ENCODE data around the gene SMPD3. TPM values are rescaled to one million over a fixed set of nuclear protein-coding genes. Genes with fewer than 3 reads are reported as not detected.
A peak's percentile ranks its signal among the peaks of the same experiment; 100 is the strongest.

The SMPD3 gene
- total and polyA plus RNA-seq, 2 of the 8 experiments (the other 6 are each of a cell fraction or from before 2014, with no cell fraction given) = 0.39 to 1.3 TPM

DNA sequence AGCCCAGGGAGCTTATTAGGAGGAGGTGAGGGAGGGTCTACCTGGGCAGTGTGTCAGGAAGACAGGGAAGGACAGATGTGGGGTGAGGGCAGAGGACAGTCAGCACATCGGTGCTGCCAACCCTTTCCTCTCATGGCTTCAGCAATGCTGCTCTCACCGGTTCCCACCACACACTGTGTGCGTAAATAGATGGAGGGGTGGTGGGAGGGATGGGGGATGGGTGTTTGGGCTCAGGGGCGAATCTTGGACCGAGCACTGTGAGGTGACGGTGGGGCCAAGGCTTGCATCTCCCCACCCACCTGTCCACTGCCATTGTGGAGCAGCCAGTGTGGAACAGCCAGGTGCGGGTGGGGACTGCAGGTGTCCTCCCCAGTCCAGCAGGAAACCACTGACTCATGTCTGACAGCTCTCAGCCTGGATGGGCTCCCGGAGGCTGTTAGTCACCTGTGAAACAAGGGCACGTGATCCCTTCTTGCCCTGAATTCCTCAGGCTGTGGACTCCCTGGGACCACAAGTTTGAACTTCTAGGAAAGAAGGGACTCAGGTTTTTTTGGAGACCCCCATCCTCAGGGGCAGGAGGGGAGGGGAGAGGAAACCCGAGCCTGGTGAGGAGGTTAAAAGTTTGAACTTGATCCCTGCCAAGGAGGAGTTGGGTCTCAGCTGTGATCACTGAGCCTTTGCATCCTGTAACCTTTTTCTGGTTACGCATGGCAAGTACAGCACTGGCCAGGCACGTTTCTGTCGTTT, 42.7 kb upstream of the SMPD3 start:
- H4K91ac ChIP-seq (replicated peaks; ENCODE audit: insufficient read length, low read length) = no peak overlapping the region
- H3K4me2 ChIP-seq (ENCODE audit: insufficient read depth in 1 of 2, low read depth in 2 of 2, low read length in 2 of 2) = peak overlapping the region in 1 of 2 experiments; percentile 48; a peak in 1 of 4 replicates
- WGBS, 2 experiments (ENCODE audit: extremely low coverage in 1 of 2, insufficient coverage in 1 of 2, insufficient read length in 1 of 2, insufficient replicate concordance in 2 of 2, low coverage in 1 of 2, low lambda C conversion rate in 2 of 2, missing lambda C conversion rate in 1 of 2) = 75% methylated on average over 13 of the region's 13 CpGs; no CpG with 5 or more reads in 1 of the 2 experiments
- no peak overlapping the region for H3K14ac ChIP-seq (ENCODE audit: insufficient read length)
- H3K4ac ChIP-seq (replicated peaks; ENCODE audit: insufficient read length, low read depth, low read length) = no peak overlapping the region
- H3K79me1 ChIP-seq (ENCODE audit: low read depth, low read length) = no peaks in the 10 kb centered on the region
- no peak overlapping the region for H3K56ac ChIP-seq (replicated peaks; ENCODE audit: insufficient read length, low read depth, low read length)
- peak overlapping the region; percentile 51; the same call in 1 of the 2 replicates for H2BK20ac ChIP-seq (ENCODE audit: low read length)
- TF ChIP-seq ASH2L (IDR thresholded peaks at IDR 0.05; ENCODE audit: low read length) = peak; percentile 26
- 0 out of 2 replicates have a peak, but pooled peaks have one; percentile 7 for TF ChIP-seq MAX (IDR thresholded peaks at IDR 0.05)
- TF ChIP-seq JUN (IDR thresholded peaks at IDR 0.05; ENCODE audit: low read depth, low read length) = no peak
- TF ChIP-seq, protein P1, sequence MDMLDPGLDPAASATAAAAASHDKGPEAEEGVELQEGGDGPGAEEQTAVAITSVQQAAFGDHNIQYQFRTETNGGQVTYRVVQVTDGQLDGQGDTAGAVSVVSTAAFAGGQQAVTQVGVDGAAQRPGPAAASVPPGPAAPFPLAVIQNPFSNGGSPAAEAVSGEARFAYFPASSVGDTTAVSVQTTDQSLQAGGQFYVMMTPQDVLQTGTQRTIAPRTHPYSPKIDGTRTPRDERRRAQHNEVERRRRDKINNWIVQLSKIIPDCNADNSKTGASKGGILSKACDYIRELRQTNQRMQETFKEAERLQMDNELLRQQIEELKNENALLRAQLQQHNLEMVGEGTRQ (IDR thresholded peaks at IDR 0.05; ENCODE audit: low read length) = peak; percentile 43; the same call in 1 of the 2 replicates
- H3K18ac ChIP-seq (ENCODE audit: extremely low read depth, low read length) = no peak overlapping the region
- H3K27me3 ChIP-seq (replicated peaks in 1 of 4; ENCODE audit: control insufficient read depth in 3 of 4, extremely low read depth in 1 of 4, insufficient read depth in 3 of 4, low read length in 3 of 4) = no peaks in the 10 kb centered on the region
- H2BK5ac ChIP-seq (ENCODE audit: low read depth, low read length) = peak overlapping the region; percentile 4; the same call in 1 of the 2 replicates
- no peaks in the 10 kb centered on the region for H3K79me2 ChIP-seq (ENCODE audit: control insufficient read depth in 1 of 2, insufficient read depth in 2 of 2, low read length in 2 of 2)
- no peak overlapping the region for H3K23ac ChIP-seq (ENCODE audit: insufficient read length)
- H3K27ac ChIP-seq (ENCODE audit: low read depth, low read length) = no peak overlapping the region
- ChIA-PET CTCF (ENCODE audit: partially characterized antibody) (interaction anchor here (1.0 to 1.8 kb wide), 6 partner anchors 14 to 127 kb away, joined by 3 to 7 read pairs (median 4); no protein-coding TSS in a partner anchor), POLR2A (ENCODE audit: partially characterized antibody) (interaction anchor here (0.9 to 1.3 kb wide), 2 partner anchors 10 to 22 kb away, joined by 3 read pairs; no protein-coding TSS in a partner anchor)
- H2BK120ac ChIP-seq (replicated peaks; ENCODE audit: low read depth, low read length) = no peak overlapping the region
- no peak overlapping the region for H3K4me3 ChIP-seq (ENCODE audit: extremely low read depth in 1 of 4, insufficient read depth in 2 of 4, low read depth in 3 of 4, low read length in 4 of 4)
- H4K5ac ChIP-seq (ENCODE audit: insufficient read length, low read depth, low read length) = no peak overlapping the region
- H3K9ac ChIP-seq (replicated peaks in 1 of 4; ENCODE audit: extremely low read depth in 1 of 4, low read depth in 3 of 4, low read length in 3 of 4) = peak overlapping the region in 1 of 4 experiments; percentile 19; a peak in 1 of 7 replicates
- peak overlapping the region; percentile 81 for H2AFZ ChIP-seq (ENCODE audit: low read length)
- H3K23me2 ChIP-seq (ENCODE audit: low read depth, low read length) = no peaks in the 10 kb centered on the region; the same call in 1 of the 2 replicates
- FAIRE-seq (no peak), DNase-seq (ENCODE audit: low read depth in 1 of 2, low spot score in 2 of 2) (no peak)
- H4K20me1 ChIP-seq (replicated peaks in 1 of 2; ENCODE audit: control insufficient read depth in 1 of 2, insufficient read depth in 2 of 2, low read length in 2 of 2) = no peaks in the 10 kb centered on the region
- 0 out of 2 replicates have a peak overlapping the region, but pooled peaks have one; percentile 46 for H4K8ac ChIP-seq (ENCODE audit: extremely low read depth, insufficient read depth, low read length)
- H2AK5ac ChIP-seq (ENCODE audit: low read depth, low read length) = 0 out of 2 replicates have a peak overlapping the region, but pooled peaks have one; percentile 19
- peaks cover 0 to 4% of the 10 kb centered on the region in 2 experiments; a peak in 1 of 4 replicates for H3K9me3 ChIP-seq (ENCODE audit: insufficient read depth in 2 of 2, low read depth in 1 of 2, low read length in 1 of 2)
- no peak overlapping the region for H2BK15ac ChIP-seq (ENCODE audit: low read length)
- H2BK12ac ChIP-seq (ENCODE audit: low read depth, low read length) = peak overlapping the region; percentile 60; the same call in 1 of the 2 replicates
- no peaks in the 10 kb centered on the region for H3K36me3 ChIP-seq (ENCODE audit: control insufficient read depth in 2 of 4, insufficient read depth in 4 of 4, low read length in 3 of 4)
- H3K4me1 ChIP-seq (replicated peaks in 1 of 4; ENCODE audit: control insufficient read depth in 3 of 4, insufficient read depth in 4 of 4, low read length in 3 of 4) = peaks cover 6 to 14% (median 10%) of the 10 kb centered on the region in 4 experiments
